ENCODE measurements around the gene MRPS7.

The MRPS7 gene

GRCh38 chr17:75260641-75261335, 891 bp upstream of the MRPS7 start:
- Histone ChIP-seq H3K27me3 (ENCODE audit: insufficient read depth, insufficient read length) (no peaks in the 10 kb centered on the region), H3K9me3 (ENCODE audit: insufficient read depth, low read length) (no peaks in the 10 kb centered on the region), H3K9ac (ENCODE audit: insufficient read length, low read depth) (peak overlapping the region; percentile 90), H3K4me3 (ENCODE audit: insufficient read length, low read depth) (peak overlapping the region; percentile 78), H3K4me1 (ENCODE audit: insufficient read depth, insufficient read length) (no peaks in the 10 kb centered on the region), H3K36me3 (ENCODE audit: insufficient read depth, insufficient read length, low read length) (peaks cover 45% of the 10 kb centered on the region)
- no peak for DNase-seq (ENCODE audit: low read depth, low spot score)
- TF ChIP-seq ZNF274 (IDR thresholded peaks at IDR 0.05; ENCODE audit: low read depth, low read length) (no peak), SUZ12 (IDR thresholded peaks at IDR 0.05; ENCODE audit: extremely low read depth, insufficient read depth, insufficient read length) (no peak), YY1 (IDR thresholded peaks at IDR 0.05; ENCODE audit: insufficient read depth, insufficient read length) (no peak)

- DNase-seq (ENCODE audit: low read depth, low spot score), result no peak
- Histone ChIP-seq H3K27me3 (ENCODE audit: insufficient read depth, insufficient read length) (no peaks in the 10 kb centered on the region), H3K36me3 (ENCODE audit: insufficient read depth, insufficient read length, low read length) (peaks cover 58% of the 10 kb centered on the region), H3K4me3 (ENCODE audit: insufficient read length, low read depth) (peak overlapping the region; percentile 78), H3K9me3 (ENCODE audit: insufficient read depth, low read length) (no peaks in the 10 kb centered on the region), H3K4me1 (ENCODE audit: insufficient read depth, insufficient read length) (peaks cover 2% of the 10 kb centered on the region), H3K9ac (ENCODE audit: insufficient read length, low read depth) (peak overlapping the region; percentile 90)
- TF ChIP-seq ZNF274 (IDR thresholded peaks at IDR 0.05; ENCODE audit: low read depth, low read length), result no peak
- TF ChIP-seq SUZ12 (IDR thresholded peaks at IDR 0.05; ENCODE audit: extremely low read depth, insufficient read depth, insufficient read length), result no peak
- TF ChIP-seq YY1 (IDR thresholded peaks at IDR 0.05; ENCODE audit: insufficient read depth, insufficient read length), result no peak
Observed at GRCh38 chr17:75262112-75262606, 480 bp downstream of the MRPS7 start.

DNA sequence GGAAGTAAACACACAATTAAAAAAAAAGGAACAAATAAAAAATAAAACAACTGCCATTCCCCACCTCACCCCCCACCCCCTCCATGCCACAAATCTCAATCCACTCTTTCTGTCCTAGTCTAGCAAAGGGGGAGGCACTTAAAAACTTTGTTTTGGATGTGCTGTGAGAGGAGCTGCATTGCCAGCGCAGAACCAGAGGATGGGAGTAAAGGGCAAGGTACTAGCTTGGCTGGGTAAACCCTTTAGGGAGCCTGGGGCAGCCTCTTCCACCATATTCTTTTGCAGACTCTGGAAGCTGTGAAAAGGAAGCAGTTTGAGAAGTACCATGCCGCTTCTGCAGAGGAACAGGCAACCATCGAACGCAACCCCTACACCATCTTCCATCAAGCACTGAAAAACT, 1.4 kb downstream of the MRPS7 start:
- peaks cover 11% of the 10 kb centered on the region for H3K4me1 ChIP-seq (ENCODE audit: insufficient read depth, insufficient read length)
- no peaks in the 10 kb centered on the region for H3K9me3 ChIP-seq (ENCODE audit: insufficient read depth, low read length)
- peaks cover 61% of the 10 kb centered on the region for H3K36me3 ChIP-seq (ENCODE audit: insufficient read depth, insufficient read length, low read length)
- DNase-seq (ENCODE audit: low read depth, low spot score), result no peak
- H3K4me3 ChIP-seq (ENCODE audit: insufficient read length, low read depth), result no peak overlapping the region
- H3K27me3 ChIP-seq (ENCODE audit: insufficient read depth, insufficient read length), result no peaks in the 10 kb centered on the region
- peak overlapping the region; percentile 1 for H3K9ac ChIP-seq (ENCODE audit: insufficient read length, low read depth)
- no peak for TF ChIP-seq SUZ12 (IDR thresholded peaks at IDR 0.05; ENCODE audit: extremely low read depth, insufficient read depth, insufficient read length)
- TF ChIP-seq ZNF274 (IDR thresholded peaks at IDR 0.05; ENCODE audit: low read depth, low read length), result no peak
- TF ChIP-seq YY1 (IDR thresholded peaks at IDR 0.05; ENCODE audit: insufficient read depth, insufficient read length), result no peak

DNA sequence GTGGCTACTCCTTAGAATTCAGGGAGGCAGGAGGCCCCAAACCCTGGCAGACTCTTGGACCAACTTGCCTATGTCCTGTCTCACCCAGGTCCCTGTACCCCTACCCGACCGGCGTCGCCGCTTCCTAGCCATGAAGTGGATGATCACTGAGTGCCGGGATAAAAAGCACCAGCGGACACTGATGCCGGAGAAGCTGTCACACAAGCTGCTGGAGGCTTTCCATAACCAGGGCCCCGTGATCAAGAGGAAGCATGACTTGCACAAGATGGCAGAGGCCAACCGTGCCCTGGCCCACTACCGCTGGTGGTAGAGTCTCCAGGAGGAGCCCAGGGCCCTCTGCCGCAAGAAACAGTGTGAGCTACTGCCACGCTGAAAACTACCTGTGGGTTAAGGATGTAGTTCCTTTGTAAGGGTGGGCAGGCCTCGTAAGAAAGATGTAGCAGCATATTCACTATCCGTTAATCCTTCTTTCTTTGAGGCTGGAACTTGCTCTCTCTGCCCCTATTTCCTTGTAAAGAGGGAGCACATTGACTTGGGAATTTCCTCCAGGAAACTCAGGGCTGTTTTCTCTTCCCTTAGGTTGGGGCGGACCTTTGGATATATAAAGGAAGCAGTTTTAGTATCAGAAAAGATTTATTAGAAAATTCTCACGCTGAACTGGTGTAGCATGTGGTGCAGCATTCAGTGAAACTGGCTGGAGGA, 4.1 kb downstream of the MRPS7 start:
- TF ChIP-seq SUZ12 (IDR thresholded peaks at IDR 0.05; ENCODE audit: extremely low read depth, insufficient read depth, insufficient read length), result no peak
- no peak for TF ChIP-seq YY1 (IDR thresholded peaks at IDR 0.05; ENCODE audit: insufficient read depth, insufficient read length)
- TF ChIP-seq ZNF274 (IDR thresholded peaks at IDR 0.05; ENCODE audit: low read depth, low read length), result no peak
- Histone ChIP-seq H3K9ac (ENCODE audit: insufficient read length, low read depth) (no peak overlapping the region), H3K4me3 (ENCODE audit: insufficient read length, low read depth) (no peak overlapping the region), H3K36me3 (ENCODE audit: insufficient read depth, insufficient read length, low read length) (peaks cover 50% of the 10 kb centered on the region), H3K9me3 (ENCODE audit: insufficient read depth, low read length) (no peaks in the 10 kb centered on the region), H3K27me3 (ENCODE audit: insufficient read depth, insufficient read length) (no peaks in the 10 kb centered on the region), H3K4me1 (ENCODE audit: insufficient read depth, insufficient read length) (peaks cover 16% of the 10 kb centered on the region)
- no peak for DNase-seq (ENCODE audit: low read depth, low spot score)

GRCh38 chr17:75266316-75267152, 4.9 kb downstream of the MRPS7 start:
- Histone ChIP-seq H3K4me3 (ENCODE audit: insufficient read length, low read depth) (no peak overlapping the region), H3K4me1 (ENCODE audit: insufficient read depth, insufficient read length) (peaks cover 16% of the 10 kb centered on the region), H3K9ac (ENCODE audit: insufficient read length, low read depth) (peak overlapping the region; percentile 61), H3K9me3 (ENCODE audit: insufficient read depth, low read length) (no peaks in the 10 kb centered on the region), H3K36me3 (ENCODE audit: insufficient read depth, insufficient read length, low read length) (peaks cover 50% of the 10 kb centered on the region), H3K27me3 (ENCODE audit: insufficient read depth, insufficient read length) (peaks cover 4% of the 10 kb centered on the region)
- no peak for DNase-seq (ENCODE audit: low read depth, low spot score)
- TF ChIP-seq ZNF274 (IDR thresholded peaks at IDR 0.05; ENCODE audit: low read depth, low read length) (no peak), YY1 (IDR thresholded peaks at IDR 0.05; ENCODE audit: insufficient read depth, insufficient read length) (no peak), SUZ12 (IDR thresholded peaks at IDR 0.05; ENCODE audit: extremely low read depth, insufficient read depth, insufficient read length) (no peak)

DNA sequence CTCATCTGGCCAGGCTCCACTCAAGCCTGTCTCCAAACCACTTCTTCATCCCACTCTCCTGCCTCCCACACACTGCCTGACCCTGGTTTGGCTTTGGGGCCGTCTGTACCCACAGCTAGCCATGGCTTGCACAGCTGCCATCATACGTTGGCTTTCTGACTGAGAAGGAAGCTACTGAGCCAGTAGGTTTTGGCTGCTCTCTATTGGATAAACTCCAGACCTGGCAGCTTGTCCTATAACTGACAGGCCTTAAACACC, 5.4 kb downstream of the MRPS7 start:
- Histone ChIP-seq H3K36me3 (ENCODE audit: insufficient read depth, insufficient read length, low read length) (peaks cover 52% of the 10 kb centered on the region), H3K27me3 (ENCODE audit: insufficient read depth, insufficient read length) (peaks cover 9% of the 10 kb centered on the region), H3K9me3 (ENCODE audit: insufficient read depth, low read length) (no peaks in the 10 kb centered on the region), H3K4me1 (ENCODE audit: insufficient read depth, insufficient read length) (peaks cover 17% of the 10 kb centered on the region), H3K4me3 (ENCODE audit: insufficient read length, low read depth) (no peak overlapping the region), H3K9ac (ENCODE audit: insufficient read length, low read depth) (peak overlapping the region; percentile 61)
- DNase-seq (ENCODE audit: low read depth, low spot score), result no peak
- TF ChIP-seq YY1 (IDR thresholded peaks at IDR 0.05; ENCODE audit: insufficient read depth, insufficient read length) (no peak), ZNF274 (IDR thresholded peaks at IDR 0.05; ENCODE audit: low read depth, low read length) (no peak), SUZ12 (IDR thresholded peaks at IDR 0.05; ENCODE audit: extremely low read depth, insufficient read depth, insufficient read length) (no peak)

Measured in NT2/D1 (cell line).